Hepatocyte (in vitro differentiated cells): ENCODE results near the gene GPATCH1.

Source experiments
- CTCF ChIP-seq: fragments of 200-600 bp; sonication (generic); IDR thresholded peaks from 2 replicates; pipeline ENCODE4 v1.5.1; 2016; ENCODE audit warnings: antibody characterized with exemption, mild to moderate bottlenecking; ENCODE audit not compliant: poor library complexity
- EZH2phosphoT487 ChIP-seq: fragments of 200-600 bp; sonication (generic); IDR thresholded peaks from one replicate; pipeline ENCODE4 v1.6.1; 2018; ENCODE audit warnings: antibody characterized with exemption, mild to moderate bottlenecking, low read depth, moderate library complexity; ENCODE audit not compliant: unreplicated experiment, severe bottlenecking

- TF ChIP-seq EZH2phosphoT487 (no peak), CTCF (no peak)
Measured at GRCh38 chr19:33039815-33040214, 41.2 kb upstream of the GPATCH1 start.
